GM12878 (cell line): ENCODE data around the gene MAP3K21. TPM values are rescaled to one million over a fixed set of nuclear protein-coding genes. Genes with fewer than 3 reads are reported as not detected.

ENCODE experiments used
- ATAC-seq: fragments of 200-7000 bp; cut with Tn5 transposase; 3 replicates; pipeline ENCODE4 v1.9.1; 2020; ENCODE audit warnings: mild to moderate bottlenecking, moderate library complexity
- BruUV-seq: library from RNA; stranded (reverse); fragments of 400-500 nt; replicated peaks from 2 replicates; lab custom pipeline; 2021; lab: Mats Ljungman, UMichigan
- CTCF ChIA-PET: fragments of 300-600 bp; sonication (Branson Sonifier 250); formaldehyde crosslinking; extraction: SDS; loops from one replicate; lab custom pipeline; 2021; ENCODE audit warnings: inconsistent platforms; lab: Yijun Ruan, JAX
- POLR2A ChIA-PET: fragments of 350-600 bp; formaldehyde crosslinking; extraction: SDS; loops from one replicate; lab custom pipeline; 2021; ENCODE audit warnings: inconsistent platforms; lab: Charles Lee
- RAD21 ChIA-PET: fragments of 300-600 bp; sonication (Branson Sonifier 250); formaldehyde crosslinking; loops from one replicate; lab custom pipeline; 2023; ENCODE audit warnings: antibody characterized with exemption; ENCODE audit not compliant: unreplicated experiment; lab: Charles Lee
- SMC1A ChIA-PET: fragments of 300-600 bp; sonication (Branson Sonifier 250); formaldehyde crosslinking; loops from one replicate; lab custom pipeline; 2023; ENCODE audit not compliant: unreplicated experiment, uncharacterized antibody; lab: Charles Lee
- DNase-seq: peaks from one replicate; pipeline ENCODE4 v3.0.0-alpha.2; 2011; ENCODE audit warnings: low read depth, low spot score
- FAIRE-seq: peaks from 3 replicates; lab custom pipeline; 2011; peaks lifted over from hg19 to GRCh38; lab: Jason Lieb, UNC
- H2AFZ ChIP-seq: 2 replicates; pipeline ENCODE4 v1.6.0; 2011; ENCODE audit warnings: low read depth, low read length, control low read depth; ENCODE audit not compliant: control insufficient read depth
- H3K27ac ChIP-seq: 2 replicates; pipeline ENCODE4 v1.5.1; 2011; ENCODE audit warnings: control low read depth; ENCODE audit not compliant: control insufficient read depth, insufficient read depth
- H3K27me3 ChIP-seq, 2 experiments: replicated peaks in 1 of 2; 2 replicates each; pipeline versions ENCODE4 v1.6.0 to v1.6.1; 2011; ENCODE audit warnings: low read length in 1 of 2; ENCODE audit not compliant: control insufficient read depth in 2 of 2, insufficient read depth in 2 of 2
- H3K36me3 ChIP-seq, 2 experiments: 2 replicates each; pipeline ENCODE4 v1.5.1; 2011; ENCODE audit warnings: low read length in 1 of 2; ENCODE audit not compliant: control insufficient read depth in 2 of 2, insufficient read depth in 2 of 2
- H3K4me1 ChIP-seq: 2 replicates; pipeline ENCODE4 v1.6.1; 2011; ENCODE audit warnings: mild to moderate bottlenecking, low read length, moderate library complexity, mixed read lengths; ENCODE audit not compliant: control insufficient read depth, insufficient read depth
- H3K4me2 ChIP-seq: 2 replicates; pipeline ENCODE4 v1.6.0; 2011; ENCODE audit warnings: control low read depth; ENCODE audit not compliant: control insufficient read depth, insufficient read depth
- H3K4me3 ChIP-seq: fragments of 200-600 bp; sonication (generic); 2 replicates; pipeline ENCODE4 v1.5.1; 2016
- H3K79me2 ChIP-seq: 2 replicates; pipeline ENCODE4 v1.6.0; 2011; ENCODE audit warnings: low read length; ENCODE audit not compliant: control insufficient read depth, insufficient read depth
- H3K9ac ChIP-seq: 2 replicates; pipeline ENCODE4 v1.8.0; 2011; ENCODE audit warnings: low read length, control low read depth, mixed read lengths; ENCODE audit not compliant: control insufficient read depth, insufficient read depth
- H3K9me3 ChIP-seq: replicated peaks from 3 replicates; pipeline ENCODE4 v1.5.1; 2011; ENCODE audit warnings: mild to moderate bottlenecking, low read length; ENCODE audit not compliant: control insufficient read depth, insufficient read depth
- H4K20me1 ChIP-seq: 2 replicates; pipeline ENCODE4 v1.6.0; 2011; ENCODE audit not compliant: control insufficient read depth, insufficient read depth
- BHLHE40 ChIP-seq, 2 experiments: fragments of 450-650 bp in 1 of 2; IDR thresholded peaks; 2 replicates each; pipeline ENCODE4 v1.6.1; 2011 to 2017; ENCODE audit warnings: low read depth in 2 of 2, borderline replicate concordance in 1 of 2, improper control_type of control experiment in 1 of 2, low read length in 1 of 2, mild to moderate bottlenecking in 1 of 2
- CBX5 ChIP-seq: sonication (generic); IDR thresholded peaks from 2 replicates; pipeline ENCODE4 v1.6.1; 2016; ENCODE audit warnings: low read depth, moderate library complexity, mild to moderate bottlenecking, inconsistent platforms
- FOS ChIP-seq: IDR thresholded peaks from 3 replicates; pipeline ENCODE4 v1.6.1; 2011; ENCODE audit warnings: borderline replicate concordance; ENCODE audit not compliant: insufficient read length; ENCODE audit errors: extremely low read depth
- HDAC6 ChIP-seq: fragments of 200-600 bp; sonication (generic); IDR thresholded peaks from one replicate; pipeline ENCODE4 v1.8.0; 2017; ENCODE audit warnings: antibody characterized with exemption; ENCODE audit not compliant: unreplicated experiment
- KAT2A ChIP-seq: conservative IDR thresholded peaks from 2 replicates; pipeline ENCODE4 v1.6.1; 2011; ENCODE audit warnings: low read depth, low read length; ENCODE audit not compliant: control insufficient read depth
- MYB ChIP-seq: fragments of 150-350 bp; IDR thresholded peaks from 2 replicates; pipeline ENCODE4 v1.6.1; 2014; ENCODE audit warnings: mild to moderate bottlenecking, low read depth, low read length, borderline replicate concordance
- NBN ChIP-seq: fragments of 450-650 bp; IDR thresholded peaks from 2 replicates; pipeline ENCODE4 v1.6.1; 2016
- SMARCA5 ChIP-seq: fragments of 450-650 bp; IDR thresholded peaks from 2 replicates; pipeline ENCODE4 v1.6.1; 2017; ENCODE audit warnings: mild to moderate bottlenecking
- SPI1 ChIP-seq: IDR thresholded peaks from 2 replicates; pipeline ENCODE4 v1.6.1; 2011; ENCODE audit warnings: low read depth, mild to moderate bottlenecking, low read length, moderate library complexity, borderline replicate concordance; ENCODE audit not compliant: insufficient read depth
- SREBF2 ChIP-seq: IDR thresholded peaks from 2 replicates; pipeline ENCODE4 v1.6.1; 2012; ENCODE audit warnings: mild to moderate bottlenecking, low read length
- SRF ChIP-seq, 2 experiments: IDR thresholded peaks; 2 replicates each; pipeline ENCODE4 v1.6.1; 2011; ENCODE audit warnings: low read depth in 2 of 2, low read length in 2 of 2, mild to moderate bottlenecking in 1 of 2, moderate library complexity in 1 of 2
- ZNF622 ChIP-seq: fragments of 450-650 bp; IDR thresholded peaks from 2 replicates; pipeline ENCODE4 v1.6.1; 2017; ENCODE audit warnings: mild to moderate bottlenecking, inconsistent platforms
- WGBS: methylation state at CpG from one replicate; pipeline ENCODE4 v1.1.6; 2016; ENCODE audit warnings: low lambda C conversion rate; ENCODE audit not compliant: insufficient replicate concordance, insufficient coverage; ENCODE audit errors: missing lambda C conversion rate; 5-methylcytosine and 5-hydroxymethylcytosine counted together
- in situ Hi-C: fragments of 300-500 bp; cut with MboI; formaldehyde crosslinking; loops from 9 replicates; pipeline ENCODE4 v1.14.3; 2018; ENCODE audit warnings: mixed read lengths
- intact Hi-C: fragments of 100-400 bp; cut with micrococcal nuclease; formaldehyde crosslinking; loops from one replicate; pipeline ENCODE4 v1.14.2; 2022; ENCODE audit not compliant: unreplicated experiment
- polyA plus RNA-seq, 11 experiments: library from polyadenylated mRNA; depleted of rRNA in 4 of 11; unstranded in 6 of 11; stranded (reverse) in 5 of 11; fragments of >200 nt; fragmentation: Nextera tagmentation in 4 of 11; fragmentation: Illumina TruSeq in 1 of 11; extraction: Ambion mirVana in 4 of 11; extraction: Trizol in 1 of 11; gene quantifications; 1 replicate in 1 of 11; 2 replicates in 10 of 11; pipeline versions ENCODE4 v1.2.1 to v1.2.3, GENCODE V29; 2011 to 2016; ENCODE audit warnings: inconsistent platforms in 2 of 11, missing spikeins in 2 of 11, low read depth in 1 of 11
- total RNA-seq, 4 experiments: library from RNA; depleted of rRNA in 3 of 4; stranded (reverse); fragments of >200 nt in 3 of 4; fragmentation: Illumina TruSeq in 1 of 4; extraction: Trizol in 1 of 4; gene quantifications; 2 replicates each; pipeline versions ENCODE4 v1.2.1 to v1.2.3, GENCODE V29; 2013 to 2021
- TF ChIP-seq, protein P1 (sequence below): IDR thresholded peaks from 2 replicates; pipeline ENCODE4 v1.6.1; 2012; ENCODE audit warnings: low read length, inconsistent platforms
- TF ChIP-seq, protein P2 (sequence below): fragments of 450-650 bp; IDR thresholded peaks from 2 replicates; pipeline ENCODE4 v1.6.1; 2014; ENCODE audit warnings: mild to moderate bottlenecking

The MAP3K21 gene
- total and polyA plus RNA-seq, 10 of the 15 experiments (the other 5 are each of a cell fraction or from before 2014, with no cell fraction given), result 0.02 to 0.21 (median 0.09) TPM; not detected in 1

GRCh38 chr1:233349137-233349536 lies 21.6 kb downstream of the MAP3K21 start:
- H3K36me3 ChIP-seq, result no peaks in the 10 kb centered on the region
- intact Hi-C loops, result no loop called here
- no peak for ATAC-seq
- H3K79me2 ChIP-seq, result no peaks in the 10 kb centered on the region
- H3K27me3 ChIP-seq, result no peaks in the 10 kb centered on the region
- no peaks in the 10 kb centered on the region for H3K9me3 ChIP-seq
- no TSS peak for BruUV-seq
- RAD21 ChIA-PET, result no interaction called here
- POLR2A ChIA-PET, result interaction anchor here (0.6 kb wide), 1 partner anchor 553 kb away, joined by 3 read pairs; no protein-coding TSS in a partner anchor
- H3K9ac ChIP-seq, result no peak overlapping the region
- H3K4me1 ChIP-seq, result no peaks in the 10 kb centered on the region
- in situ Hi-C loops, result no loop called here
- H2AFZ ChIP-seq, result no peak overlapping the region
- DNase-seq, result no peak
- CTCF ChIA-PET, result no interaction called here
- no peak overlapping the region for H3K4me3 ChIP-seq
- no peaks in the 10 kb centered on the region for H4K20me1 ChIP-seq
- no peak for FAIRE-seq
- SMC1A ChIA-PET, result no interaction called here
- 75% methylated on average over 5 of the region's 5 CpGs for WGBS
- TF ChIP-seq, protein P1, sequence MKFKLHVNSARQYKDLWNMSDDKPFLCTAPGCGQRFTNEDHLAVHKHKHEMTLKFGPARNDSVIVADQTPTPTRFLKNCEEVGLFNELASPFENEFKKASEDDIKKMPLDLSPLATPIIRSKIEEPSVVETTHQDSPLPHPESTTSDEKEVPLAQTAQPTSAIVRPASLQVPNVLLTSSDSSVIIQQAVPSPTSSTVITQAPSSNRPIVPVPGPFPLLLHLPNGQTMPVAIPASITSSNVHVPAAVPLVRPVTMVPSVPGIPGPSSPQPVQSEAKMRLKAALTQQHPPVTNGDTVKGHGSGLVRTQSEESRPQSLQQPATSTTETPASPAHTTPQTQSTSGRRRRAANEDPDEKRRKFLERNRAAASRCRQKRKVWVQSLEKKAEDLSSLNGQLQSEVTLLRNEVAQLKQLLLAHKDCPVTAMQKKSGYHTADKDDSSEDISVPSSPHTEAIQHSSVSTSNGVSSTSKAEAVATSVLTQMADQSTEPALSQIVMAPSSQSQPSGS, result no peak
- TF ChIP-seq, protein P2, sequence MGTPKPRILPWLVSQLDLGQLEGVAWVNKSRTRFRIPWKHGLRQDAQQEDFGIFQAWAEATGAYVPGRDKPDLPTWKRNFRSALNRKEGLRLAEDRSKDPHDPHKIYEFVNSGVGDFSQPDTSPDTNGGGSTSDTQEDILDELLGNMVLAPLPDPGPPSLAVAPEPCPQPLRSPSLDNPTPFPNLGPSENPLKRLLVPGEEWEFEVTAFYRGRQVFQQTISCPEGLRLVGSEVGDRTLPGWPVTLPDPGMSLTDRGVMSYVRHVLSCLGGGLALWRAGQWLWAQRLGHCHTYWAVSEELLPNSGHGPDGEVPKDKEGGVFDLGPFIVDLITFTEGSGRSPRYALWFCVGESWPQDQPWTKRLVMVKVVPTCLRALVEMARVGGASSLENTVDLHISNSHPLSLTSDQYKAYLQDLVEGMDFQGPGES, result no peak
- TF ChIP-seq CBX5 (no peak), BHLHE40 (IDR thresholded peaks at IDR 0.05; ENCODE audit: borderline replicate concordance in 1 of 2, low read depth in 2 of 2, low read length in 1 of 2) (no peak), SPI1 (no peak), ZNF622 (no peak), KAT2A (no peak), SRF (IDR thresholded peaks at IDR 0.05; ENCODE audit: low read depth in 2 of 2, low read length in 2 of 2) (no peak), FOS (no peak), SREBF2 (no peak), MYB (no peak), NBN (no peak), SMARCA5 (no peak), HDAC6 (no peak)
- H3K4me2 ChIP-seq, result no peak overlapping the region
- no peak overlapping the region for H3K27ac ChIP-seq
